Caco-2 (cell line): Measurements from ENCODE around the gene SOX30. TPM values are rescaled to one million over a fixed set of nuclear protein-coding genes. Genes with fewer than 3 reads are reported as not detected.
"Not testable (repeated sequence)": the region's sequence is repeated elsewhere in the genome, so short reads cannot be mapped to it uniquely, and the experiment has no call there.

Source experiments
- BruUV-seq: library from RNA; stranded (reverse); fragments of 400-500 nt; replicated peaks from 2 replicates; lab custom pipeline; 2021; lab: Mats Ljungman, UMichigan
- CTCF ChIA-PET: fragments of 300-600 bp; sonication (Branson Sonifier 250); formaldehyde crosslinking; loops from one replicate; lab custom pipeline; 2022; ENCODE audit warnings: antibody characterized with exemption; lab: Charles Lee
- POLR2A ChIA-PET: fragments of 300-600 bp; sonication (Branson Sonifier 250); formaldehyde crosslinking; loops from one replicate; lab custom pipeline; 2022; ENCODE audit warnings: antibody characterized with exemption; lab: Charles Lee
- DNase-seq, 2 experiments: peaks; one replicate each; pipeline versions ENCODE4 v3.0.0 to v3.0.0-alpha.2; 2020 to 2022
- H3K27me3 ChIP-seq: replicated peaks from 2 replicates; pipeline ENCODE4 v1.6.0; 2011; ENCODE audit warnings: low read length; ENCODE audit not compliant: control insufficient read depth, insufficient read depth
- H3K36me3 ChIP-seq: 2 replicates; pipeline ENCODE4 v1.5.1; 2011; ENCODE audit warnings: low read length; ENCODE audit not compliant: control insufficient read depth, insufficient read depth
- H3K4me1 ChIP-seq: fragments of 250-450 bp; sonication (Bioruptor Pico); 2 replicates; pipeline ENCODE4 v1.5.1; 2020; ENCODE audit warnings: mild to moderate bottlenecking
- H3K4me3 ChIP-seq: 2 replicates; pipeline ENCODE4 v1.5.1; 2011; ENCODE audit warnings: low read depth, mild to moderate bottlenecking, control low read depth, low read length
- H3K9me3 ChIP-seq: fragments of 250-450 bp; sonication (Bioruptor Pico); 2 replicates; pipeline ENCODE4 v1.5.1; 2020; ENCODE audit warnings: mild to moderate bottlenecking, moderate library complexity
- H3K27ac Mint-ChIP-seq: one replicate; pipeline ENCODE4 v1.8.0; 2022; ENCODE audit warnings: mixed read lengths; ENCODE audit not compliant: unreplicated experiment
- H3K27me3 Mint-ChIP-seq: one replicate; pipeline ENCODE4 v1.8.0; 2022; ENCODE audit warnings: mixed read lengths; ENCODE audit not compliant: insufficient read depth, unreplicated experiment
- H3K36me3 Mint-ChIP-seq: one replicate; pipeline ENCODE4 v1.8.0; 2022; ENCODE audit warnings: mild to moderate bottlenecking, mixed read lengths; ENCODE audit not compliant: insufficient read depth, unreplicated experiment
- H3K4me1 Mint-ChIP-seq: one replicate; pipeline ENCODE4 v1.8.0; 2022; ENCODE audit warnings: low read depth, mixed read lengths; ENCODE audit not compliant: unreplicated experiment
- H3K4me3 Mint-ChIP-seq: one replicate; pipeline ENCODE4 v1.8.0; 2022; ENCODE audit warnings: mild to moderate bottlenecking, moderate library complexity, mixed read lengths; ENCODE audit not compliant: unreplicated experiment
- H3K9me3 Mint-ChIP-seq: one replicate; pipeline ENCODE4 v1.8.0; 2022; ENCODE audit warnings: mixed read lengths; ENCODE audit not compliant: unreplicated experiment
- CTCF ChIP-seq, 2 experiments: fragments of 200-600 bp in 1 of 2; IDR thresholded peaks; 1 replicate in 1 of 2; 2 replicates in 1 of 2; pipeline versions ENCODE4 v1.5.1 to v1.8.0; 2011 to 2022; ENCODE audit warnings: antibody characterized with exemption in 1 of 2, control low read depth in 1 of 2, inconsistent platforms in 1 of 2, low read depth in 1 of 2, low read length in 1 of 2, mild to moderate bottlenecking in 1 of 2, moderate library complexity in 1 of 2; ENCODE audit not compliant: insufficient read depth in 1 of 2, severe bottlenecking in 1 of 2, unreplicated experiment in 1 of 2
- intact Hi-C: fragments of 100-400 bp; cut with micrococcal nuclease; formaldehyde crosslinking; loops from one replicate; pipeline ENCODE4 v1.10.0; 2022; ENCODE audit not compliant: unreplicated experiment
- total RNA-seq: library from RNA; stranded (reverse); gene quantifications from 2 replicates; pipeline ENCODE4 v1.2.3, GENCODE V29; 2022

Gene SOX30
- total RNA-seq, 1 experiment from 2014 or later = 2.9 TPM

- intact Hi-C loops = no loop called here
- H3K27me3 Mint-ChIP-seq = no peaks in the 10 kb centered on the region
- Histone ChIP-seq H3K36me3 (no peaks in the 10 kb centered on the region), H3K4me3 (no peak overlapping the region), H3K27me3 (no peaks in the 10 kb centered on the region), H3K4me1 (0 out of 2 replicates have a peak, but pooled peaks cover 7% of the 10 kb centered on the region), H3K9me3 (no peaks in the 10 kb centered on the region)
- CTCF ChIA-PET = interaction anchor here (0.5 kb wide), 1 partner anchor 205 kb away, joined by 3 read pairs; no protein-coding TSS in a partner anchor
- H3K36me3 Mint-ChIP-seq = no peaks in the 10 kb centered on the region
- peaks cover 5% of the 10 kb centered on the region for H3K4me1 Mint-ChIP-seq
- peaks cover 19% of the 10 kb centered on the region for H3K9me3 Mint-ChIP-seq
- TF ChIP-seq CTCF (IDR thresholded peaks at IDR 0.05; ENCODE audit: insufficient read depth in 1 of 2, low read depth in 1 of 2, low read length in 1 of 2, severe bottlenecking in 1 of 2, unreplicated experiment in 1 of 2) = no peak
- POLR2A ChIA-PET = no interaction called here
- BruUV-seq = no TSS peak
- no peak for DNase-seq
- peak overlapping the region; percentile 78 for H3K27ac Mint-ChIP-seq
- no peak overlapping the region for H3K4me3 Mint-ChIP-seq
These were observed 38.6 kb upstream of the SOX30 start for GRCh38 chr5:157690690-157691433.

- BruUV-seq = no TSS peak
- Histone ChIP-seq H3K36me3 (no peaks in the 10 kb centered on the region), H3K4me1 (0 out of 2 replicates have a peak, but pooled peaks cover 7% of the 10 kb centered on the region), H3K4me3 (no peak overlapping the region), H3K9me3 (no peaks in the 10 kb centered on the region), H3K27me3 (no peaks in the 10 kb centered on the region)
- no peak for TF ChIP-seq CTCF (IDR thresholded peaks at IDR 0.05; ENCODE audit: insufficient read depth in 1 of 2, low read depth in 1 of 2, low read length in 1 of 2, severe bottlenecking in 1 of 2, unreplicated experiment in 1 of 2)
- intact Hi-C loops = no loop called here
- DNase-seq = no peak
- H3K9me3 Mint-ChIP-seq = peaks cover 19% of the 10 kb centered on the region
- ChIA-PET POLR2A (no interaction called here), CTCF (interaction anchor here (0.5 kb wide), 1 partner anchor 205 kb away, joined by 3 read pairs; no protein-coding TSS in a partner anchor)
- H3K4me1 Mint-ChIP-seq = peaks cover 5% of the 10 kb centered on the region
- no peak overlapping the region for H3K4me3 Mint-ChIP-seq
- no peaks in the 10 kb centered on the region for H3K36me3 Mint-ChIP-seq
- H3K27me3 Mint-ChIP-seq = no peaks in the 10 kb centered on the region
- H3K27ac Mint-ChIP-seq = no peak overlapping the region
These were observed 37.9 kb upstream of the SOX30 start for GRCh38 chr5:157689942-157690689.

GRCh38 chr5:157687198-157687554 is 34.9 kb upstream of the SOX30 start:
- Mint-ChIP-seq H3K4me1 (peaks cover 5% of the 10 kb centered on the region), H3K27me3 (no peaks in the 10 kb centered on the region), H3K36me3 (no peaks in the 10 kb centered on the region), H3K27ac (no peak overlapping the region), H3K4me3 (no peak overlapping the region), H3K9me3 (peaks cover 13% of the 10 kb centered on the region)
- Histone ChIP-seq H3K4me3 (no peak overlapping the region), H3K36me3 (no peaks in the 10 kb centered on the region), H3K4me1 (0 out of 2 replicates have a peak, but pooled peaks cover 7% of the 10 kb centered on the region), H3K9me3 (no peaks in the 10 kb centered on the region), H3K27me3 (no peaks in the 10 kb centered on the region)
- intact Hi-C loops = no loop called here
- BruUV-seq = no TSS peak
- DNase-seq = no peak
- TF ChIP-seq CTCF (IDR thresholded peaks at IDR 0.05; ENCODE audit: insufficient read depth in 1 of 2, low read depth in 1 of 2, low read length in 1 of 2, severe bottlenecking in 1 of 2, unreplicated experiment in 1 of 2) = no peak
- POLR2A ChIA-PET = no interaction called here
- CTCF ChIA-PET = no interaction called here

GRCh38 chr5:157686276-157687197 is 34.3 kb upstream of the SOX30 start:
- H3K36me3 Mint-ChIP-seq, H3K4me3 Mint-ChIP-seq, H3K9me3 Mint-ChIP-seq, H3K27me3 Mint-ChIP-seq, intact Hi-C loops, H3K4me1 Mint-ChIP-seq, H3K27ac Mint-ChIP-seq, H3K36me3 ChIP-seq, DNase-seq, H3K9me3 ChIP-seq, H3K4me1 ChIP-seq, POLR2A ChIA-PET, H3K4me3 ChIP-seq, BruUV-seq, CTCF ChIA-PET, H3K27me3 ChIP-seq: not testable (repeated sequence)
